Thoracic aorta (tissue), 2 donors: Measurements from ENCODE around the gene UBQLN4. TPM values are rescaled to one million over a fixed set of nuclear protein-coding genes. Genes with fewer than 3 reads are reported as not detected.

ENCODE experiments used
- ATAC-seq: fragments of 150-250 bp; one replicate; pipeline ENCODE4 v1.8.0; 2017; ENCODE audit warnings: low read depth; ENCODE audit not compliant: insufficient number of reproducible peaks, low FRiP score
- DNase-seq: peaks from one replicate; pipeline ENCODE4 v3.0.0-alpha.2; 2020; ENCODE audit warnings: low spot score
- H3K27ac ChIP-seq, 2 donors: fragments of 200-600 bp; sonication (generic); 1 replicate in 1 of 2; 2 replicates in 1 of 2; pipeline ENCODE4 v1.5.1; 2016; ENCODE audit warnings: mild to moderate bottlenecking in 2 of 2, moderate library complexity in 2 of 2
- H3K27me3 ChIP-seq: fragments of 200-600 bp; sonication (generic); replicated peaks from 2 replicates; pipeline ENCODE4 v1.6.0; 2016; ENCODE audit warnings: mild to moderate bottlenecking; ENCODE audit not compliant: insufficient read depth
- H3K36me3 ChIP-seq: fragments of 200-600 bp; sonication (generic); one replicate; pipeline ENCODE4 v1.5.1; 2016
- H3K4me1 ChIP-seq, 2 donors: fragments of 200-600 bp; sonication (generic); 1 replicate in 1 of 2; 2 replicates in 1 of 2; pipeline versions ENCODE4 v1.5.1 to v1.6.0; 2016; ENCODE audit warnings: low read depth in 2 of 2, mild to moderate bottlenecking in 1 of 2; ENCODE audit not compliant: control insufficient read depth in 1 of 2
- H3K4me3 ChIP-seq: fragments of 200-600 bp; sonication (generic); 2 replicates; pipeline ENCODE4 v1.5.1; 2016; ENCODE audit warnings: mild to moderate bottlenecking
- H3K9me3 ChIP-seq: fragments of 200-600 bp; sonication (generic); 2 replicates; pipeline ENCODE4 v1.5.1; 2016
- CTCF ChIP-seq: fragments of 200-600 bp; sonication (generic); IDR thresholded peaks from one replicate; pipeline ENCODE4 v1.5.1; 2019; ENCODE audit warnings: antibody characterized with exemption
- total RNA-seq, 2 donors: library from RNA; depleted of rRNA; stranded (reverse); fragments of >200 nt; gene quantifications; one replicate each; pipeline versions ENCODE4 v1.1.0 to v1.2.3, GENCODE V29; 2016

Gene UBQLN4
- total RNA-seq, 2 donors from 2014 or later = 21.7 to 36.7 TPM

- ATAC-seq = no peak
- TF ChIP-seq CTCF = no peak
- Histone ChIP-seq H3K27me3 (no peaks in the 10 kb centered on the region), H3K9me3 (no peaks in the 10 kb centered on the region), H3K36me3 (no peaks in the 10 kb centered on the region), H3K4me1 (peaks cover 3 to 11% of the 10 kb centered on the region in 2 donors), H3K4me3 (no peak overlapping the region), H3K27ac (no peak overlapping the region)
- no peak for DNase-seq
These were observed 38.0 kb upstream of the UBQLN4 start for GRCh38 chr1:156091610-156092009.

- no peaks in the 10 kb centered on the region for H3K27me3 ChIP-seq
- no peak for DNase-seq
- no peaks in the 10 kb centered on the region for H3K36me3 ChIP-seq
- no peaks in the 10 kb centered on the region for H3K9me3 ChIP-seq
- no peak overlapping the region for H3K4me3 ChIP-seq
- peaks cover 0 to 3% of the 10 kb centered on the region in 2 donors for H3K4me1 ChIP-seq
- peak; percentile 90 for TF ChIP-seq CTCF
- H3K27ac ChIP-seq = no peak overlapping the region
- no peak for ATAC-seq
These were observed 37.2 kb upstream of the UBQLN4 start for GRCh38 chr1:156090840-156091188.

- no peak for TF ChIP-seq CTCF
- ATAC-seq (no peak), DNase-seq (no peak)
- H3K36me3 ChIP-seq = no peaks in the 10 kb centered on the region
- no peak overlapping the region for H3K4me3 ChIP-seq
- no peaks in the 10 kb centered on the region for H3K9me3 ChIP-seq
- peaks cover 0 to 3% of the 10 kb centered on the region in 2 donors for H3K4me1 ChIP-seq
- H3K27ac ChIP-seq = no peak overlapping the region
- H3K27me3 ChIP-seq = no peaks in the 10 kb centered on the region
These were observed 36.7 kb upstream of the UBQLN4 start for GRCh38 chr1:156090138-156090839.

GRCh38 chr1:156089704-156090103 is 36.1 kb upstream of the UBQLN4 start:
- Histone ChIP-seq H3K4me1 (peaks cover 0 to 3% of the 10 kb centered on the region in 2 donors), H3K36me3 (no peaks in the 10 kb centered on the region), H3K27ac (no peak overlapping the region), H3K9me3 (no peaks in the 10 kb centered on the region), H3K27me3 (no peaks in the 10 kb centered on the region), H3K4me3 (no peak overlapping the region)
- DNase-seq (no peak), ATAC-seq (no peak)
- TF ChIP-seq CTCF = no peak

GRCh38 chr1:156086256-156086662 is 32.7 kb upstream of the UBQLN4 start:
- no peak overlapping the region for H3K4me3 ChIP-seq
- peaks cover 4 to 23% of the 10 kb centered on the region in 2 donors for H3K4me1 ChIP-seq
- DNase-seq (no peak), ATAC-seq (no peak)
- no peak overlapping the region for H3K27ac ChIP-seq
- H3K36me3 ChIP-seq = no peaks in the 10 kb centered on the region
- H3K9me3 ChIP-seq = no peaks in the 10 kb centered on the region
- TF ChIP-seq CTCF = no peak
- no peaks in the 10 kb centered on the region for H3K27me3 ChIP-seq
